Measurements from ENCODE around the gene SULT1A2.

- TF ChIP-seq CTCF (IDR thresholded peaks at IDR 0.05), result no peak
- no peak for TF ChIP-seq POLR2A (IDR thresholded peaks at IDR 0.05)
- no peak for TF ChIP-seq EP300 (IDR thresholded peaks at IDR 0.05)
Measured at GRCh38 chr16:28596840-28597691, at the start of gene SULT1A2.

All from tibial nerve (tissue), 4 donors.